WTC11 (cell line): ENCODE measurements around the gene CTBP1. TPM values are rescaled to one million over a fixed set of nuclear protein-coding genes. Genes with fewer than 3 reads are reported as not detected.

ENCODE experiments used
- ATAC-seq: fragments of 200-7000 bp; cut with Tn5 transposase; 2 replicates; pipeline ENCODE4 v1.10.0; 2021; ENCODE audit warnings: mild to moderate bottlenecking, moderate library complexity
- CTCF ChIA-PET: fragments of 300-600 bp; sonication (Branson Sonifier 250); formaldehyde crosslinking; loops from one replicate; lab custom pipeline; 2021; ENCODE audit warnings: antibody characterized with exemption; lab: Charles Lee
- POLR2A ChIA-PET: fragments of 350-600 bp; sonication (Branson Sonifier 250); formaldehyde crosslinking; loops from one replicate; lab custom pipeline; 2021; ENCODE audit warnings: antibody characterized with exemption; lab: Charles Lee
- DNase-seq: peaks from one replicate; pipeline ENCODE4 v3.0.0; 2021; ENCODE audit warnings: low spot score
- H3K27ac Mint-ChIP-seq: 2 replicates; pipeline ENCODE4 v1.8.0; 2021; ENCODE audit warnings: mixed read lengths
- H3K27me3 Mint-ChIP-seq: 2 replicates; pipeline ENCODE4 v1.8.0; 2021; ENCODE audit warnings: low read depth, mild to moderate bottlenecking, moderate library complexity, mixed read lengths
- H3K36me3 Mint-ChIP-seq: 2 replicates; pipeline ENCODE4 v1.8.0; 2021; ENCODE audit warnings: mixed read lengths
- H3K4me1 Mint-ChIP-seq: 2 replicates; pipeline ENCODE4 v1.8.0; 2022; ENCODE audit warnings: mixed read lengths
- H3K4me3 Mint-ChIP-seq: 2 replicates; pipeline ENCODE4 v1.8.0; 2021; ENCODE audit warnings: mild to moderate bottlenecking, moderate library complexity, mixed read lengths
- H3K9me3 Mint-ChIP-seq: 2 replicates; pipeline ENCODE4 v1.8.0; 2021; ENCODE audit warnings: mixed read lengths
- ETV6 ChIP-seq: sonication (generic); formaldehyde crosslinking; IDR thresholded peaks from 2 replicates; pipeline ENCODE4 v1.8.1; 2022; ENCODE audit warnings: mild to moderate bottlenecking, missing genetic modification reagents
- TP53 ChIP-seq: sonication (generic); formaldehyde crosslinking; IDR thresholded peaks from 2 replicates; pipeline ENCODE4 v1.8.1; 2023; ENCODE audit warnings: mild to moderate bottlenecking, missing genetic modification reagents
- ZNF232 ChIP-seq: sonication (generic); formaldehyde crosslinking; IDR thresholded peaks from 2 replicates; pipeline ENCODE4 v1.8.0; 2022; ENCODE audit warnings: mild to moderate bottlenecking, missing genetic modification reagents
- ZNF263 ChIP-seq: sonication (generic); formaldehyde crosslinking; IDR thresholded peaks from 2 replicates; pipeline ENCODE4 v1.8.1; 2022; ENCODE audit warnings: low read depth, mild to moderate bottlenecking, moderate library complexity, missing genetic modification reagents
- ZNF396 ChIP-seq: fragments of 250-450 bp; sonication (Bioruptor Pico); IDR thresholded peaks from 2 replicates; pipeline ENCODE4 v1.8.0; 2021; ENCODE audit warnings: mild to moderate bottlenecking, moderate library complexity, borderline replicate concordance
- ZNF671 ChIP-seq: fragments of 250-450 bp; sonication (Bioruptor Pico); IDR thresholded peaks from 2 replicates; pipeline ENCODE4 v1.8.0; 2021; ENCODE audit warnings: mild to moderate bottlenecking
- total RNA-seq: library from RNA; stranded (reverse); gene quantifications from 3 replicates; pipeline ENCODE4 v1.2.3, GENCODE V29; 2021
- TF ChIP-seq, protein P1 (sequence below): sonication (generic); formaldehyde crosslinking; IDR thresholded peaks from 2 replicates; pipeline ENCODE4 v1.8.1; 2022; ENCODE audit warnings: low read depth, missing genetic modification reagents, borderline replicate concordance
- TF ChIP-seq, protein P2 (sequence below): sonication (generic); formaldehyde crosslinking; IDR thresholded peaks from 2 replicates; pipeline ENCODE4 v1.8.0; 2023; ENCODE audit warnings: mild to moderate bottlenecking, missing genetic modification reagents
- TF ChIP-seq, protein P3 (sequence below): sonication (generic); formaldehyde crosslinking; IDR thresholded peaks from 2 replicates; pipeline ENCODE4 v1.8.1; 2022; ENCODE audit warnings: missing genetic modification reagents, borderline replicate concordance
- TF ChIP-seq, protein P4 (sequence below): fragments of 200-600 bp; IDR thresholded peaks from 2 replicates; pipeline ENCODE4 v1.8.0; 2022; ENCODE audit warnings: antibody characterized with exemption
- TF ChIP-seq, protein P5 (sequence below): sonication (generic); formaldehyde crosslinking; IDR thresholded peaks from 2 replicates; pipeline ENCODE4 v1.8.1; 2022; ENCODE audit warnings: mild to moderate bottlenecking, missing genetic modification reagents, moderate library complexity, borderline replicate concordance
- TF ChIP-seq, protein P6 (sequence below): fragments of 250-450 bp; sonication (Bioruptor Pico); conservative IDR thresholded peaks from 2 replicates; pipeline ENCODE4 v1.9.0; 2021; ENCODE audit warnings: mild to moderate bottlenecking
- TF ChIP-seq, protein P7 (sequence below): sonication (generic); formaldehyde crosslinking; IDR thresholded peaks from 2 replicates; pipeline ENCODE4 v1.8.0; 2023; ENCODE audit warnings: missing genetic modification reagents
- TF ChIP-seq, protein P8 (sequence below): fragments of 250-450 bp; sonication (Bioruptor Pico); IDR thresholded peaks from 2 replicates; pipeline ENCODE4 v1.9.0; 2021; ENCODE audit warnings: mild to moderate bottlenecking

CTBP1 gene
- total RNA-seq, 1 experiment from 2014 or later = 143 TPM

DNA sequence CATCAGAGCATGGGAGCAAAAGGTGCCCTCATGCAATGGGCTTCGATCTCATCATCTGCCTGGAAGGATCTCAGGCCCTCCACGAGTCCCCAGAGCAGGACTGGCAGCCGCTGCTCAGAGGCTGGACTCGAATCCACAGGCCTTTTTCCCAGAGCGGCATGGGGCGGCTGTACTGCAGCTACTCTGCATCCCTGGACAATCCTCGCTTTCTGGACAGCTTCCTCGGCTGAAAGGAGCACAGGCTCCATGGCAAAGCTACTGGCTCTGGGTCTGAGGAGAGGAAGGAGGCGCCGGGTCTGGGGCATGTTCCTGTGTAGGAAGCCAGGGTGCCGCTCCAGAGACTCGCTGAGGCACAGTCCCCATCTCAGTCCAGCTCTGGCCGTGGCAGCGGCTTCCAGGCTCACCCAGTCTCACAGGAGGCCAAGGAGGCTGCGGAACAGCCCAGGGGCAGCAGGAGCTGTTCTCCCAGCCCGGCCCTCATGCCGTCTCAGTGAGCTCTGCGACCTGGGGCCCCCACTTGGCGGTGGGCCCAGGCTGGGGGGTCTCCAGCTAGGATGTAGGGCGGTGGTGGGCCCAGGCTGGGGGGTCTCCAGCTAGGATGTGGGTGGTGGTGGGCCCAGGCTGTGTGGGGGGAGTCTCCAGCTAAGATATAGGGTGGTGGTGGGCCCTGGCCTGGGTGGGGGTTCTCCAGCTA lies 73.8 kb downstream of the CTBP1 start (continued):
- TF ChIP-seq, protein P1, sequence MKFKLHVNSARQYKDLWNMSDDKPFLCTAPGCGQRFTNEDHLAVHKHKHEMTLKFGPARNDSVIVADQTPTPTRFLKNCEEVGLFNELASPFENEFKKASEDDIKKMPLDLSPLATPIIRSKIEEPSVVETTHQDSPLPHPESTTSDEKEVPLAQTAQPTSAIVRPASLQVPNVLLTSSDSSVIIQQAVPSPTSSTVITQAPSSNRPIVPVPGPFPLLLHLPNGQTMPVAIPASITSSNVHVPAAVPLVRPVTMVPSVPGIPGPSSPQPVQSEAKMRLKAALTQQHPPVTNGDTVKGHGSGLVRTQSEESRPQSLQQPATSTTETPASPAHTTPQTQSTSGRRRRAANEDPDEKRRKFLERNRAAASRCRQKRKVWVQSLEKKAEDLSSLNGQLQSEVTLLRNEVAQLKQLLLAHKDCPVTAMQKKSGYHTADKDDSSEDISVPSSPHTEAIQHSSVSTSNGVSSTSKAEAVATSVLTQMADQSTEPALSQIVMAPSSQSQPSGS = no peak
- TF ChIP-seq, protein P2, sequence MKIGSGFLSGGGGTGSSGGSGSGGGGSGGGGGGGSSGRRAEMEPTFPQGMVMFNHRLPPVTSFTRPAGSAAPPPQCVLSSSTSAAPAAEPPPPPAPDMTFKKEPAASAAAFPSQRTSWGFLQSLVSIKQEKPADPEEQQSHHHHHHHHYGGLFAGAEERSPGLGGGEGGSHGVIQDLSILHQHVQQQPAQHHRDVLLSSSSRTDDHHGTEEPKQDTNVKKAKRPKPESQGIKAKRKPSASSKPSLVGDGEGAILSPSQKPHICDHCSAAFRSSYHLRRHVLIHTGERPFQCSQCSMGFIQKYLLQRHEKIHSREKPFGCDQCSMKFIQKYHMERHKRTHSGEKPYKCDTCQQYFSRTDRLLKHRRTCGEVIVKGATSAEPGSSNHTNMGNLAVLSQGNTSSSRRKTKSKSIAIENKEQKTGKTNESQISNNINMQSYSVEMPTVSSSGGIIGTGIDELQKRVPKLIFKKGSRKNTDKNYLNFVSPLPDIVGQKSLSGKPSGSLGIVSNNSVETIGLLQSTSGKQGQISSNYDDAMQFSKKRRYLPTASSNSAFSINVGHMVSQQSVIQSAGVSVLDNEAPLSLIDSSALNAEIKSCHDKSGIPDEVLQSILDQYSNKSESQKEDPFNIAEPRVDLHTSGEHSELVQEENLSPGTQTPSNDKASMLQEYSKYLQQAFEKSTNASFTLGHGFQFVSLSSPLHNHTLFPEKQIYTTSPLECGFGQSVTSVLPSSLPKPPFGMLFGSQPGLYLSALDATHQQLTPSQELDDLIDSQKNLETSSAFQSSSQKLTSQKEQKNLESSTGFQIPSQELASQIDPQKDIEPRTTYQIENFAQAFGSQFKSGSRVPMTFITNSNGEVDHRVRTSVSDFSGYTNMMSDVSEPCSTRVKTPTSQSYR (CRISPR knock-in tag) = no peak
- TF ChIP-seq ZNF396 (no peak), ZNF671 (CRISPR knock-in tag) (no peak)
- TF ChIP-seq, protein P3, sequence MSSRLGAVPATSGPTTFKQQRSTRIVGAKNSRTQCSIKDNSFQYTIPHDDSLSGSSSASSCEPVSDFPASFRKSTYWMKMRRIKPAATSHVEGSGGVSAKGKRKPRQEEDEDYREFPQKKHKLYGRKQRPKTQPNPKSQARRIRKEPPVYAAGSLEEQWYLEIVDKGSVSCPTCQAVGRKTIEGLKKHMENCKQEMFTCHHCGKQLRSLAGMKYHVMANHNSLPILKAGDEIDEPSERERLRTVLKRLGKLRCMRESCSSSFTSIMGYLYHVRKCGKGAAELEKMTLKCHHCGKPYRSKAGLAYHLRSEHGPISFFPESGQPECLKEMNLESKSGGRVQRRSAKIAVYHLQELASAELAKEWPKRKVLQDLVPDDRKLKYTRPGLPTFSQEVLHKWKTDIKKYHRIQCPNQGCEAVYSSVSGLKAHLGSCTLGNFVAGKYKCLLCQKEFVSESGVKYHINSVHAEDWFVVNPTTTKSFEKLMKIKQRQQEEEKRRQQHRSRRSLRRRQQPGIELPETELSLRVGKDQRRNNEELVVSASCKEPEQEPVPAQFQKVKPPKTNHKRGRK (CRISPR knock-in tag) = no peak

DNA sequence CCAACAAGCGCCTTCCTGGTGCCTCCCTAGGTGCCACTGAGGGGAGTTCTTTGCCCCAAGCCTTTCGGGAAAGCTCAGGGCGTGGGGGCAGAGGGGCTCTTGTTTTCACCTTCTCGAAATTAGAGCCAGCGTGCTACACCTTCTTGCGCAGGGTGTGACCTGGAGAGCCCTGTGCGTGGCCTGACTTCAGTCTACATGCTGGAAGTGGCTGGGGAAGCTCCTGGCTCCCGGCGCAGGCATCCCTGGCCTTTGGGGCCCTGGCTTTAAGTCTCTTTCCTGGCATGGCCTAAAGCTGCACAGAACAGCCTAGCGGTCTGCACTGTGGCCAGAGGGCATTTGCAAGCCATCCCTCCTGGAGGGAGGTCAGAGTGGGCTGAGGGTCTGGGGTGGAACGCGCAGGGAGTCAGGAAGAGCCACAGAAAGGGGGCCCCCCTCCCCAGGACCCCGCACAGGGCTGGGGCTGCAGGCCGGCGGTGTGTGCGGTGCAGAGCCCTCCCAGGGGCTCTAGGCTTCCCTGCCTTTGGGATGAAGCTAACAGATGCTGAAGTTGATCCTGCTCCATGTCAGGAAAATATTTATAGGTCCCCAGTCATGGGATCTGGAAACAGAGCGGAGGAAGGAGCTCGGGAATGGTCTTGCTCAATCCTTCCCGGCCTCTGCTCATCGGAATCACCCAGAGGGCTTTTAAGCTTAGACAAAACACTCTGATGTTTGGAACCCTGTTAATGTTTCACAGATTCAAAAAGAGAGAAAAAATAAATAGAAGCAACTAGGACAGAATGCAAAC lies 75.8 kb downstream of the CTBP1 start:
- Mint-ChIP-seq H3K27me3 (peaks cover 69% of the 10 kb centered on the region), H3K36me3 (no peaks in the 10 kb centered on the region), H3K4me3 (peak overlapping the region; percentile 55), H3K9me3 (no peaks in the 10 kb centered on the region), H3K4me1 (no peaks in the 10 kb centered on the region), H3K27ac (no peak overlapping the region)
- TF ChIP-seq ZNF396 = no peak
- TF ChIP-seq ZNF232 (CRISPR knock-in tag) = no peak
- TF ChIP-seq, protein P4, sequence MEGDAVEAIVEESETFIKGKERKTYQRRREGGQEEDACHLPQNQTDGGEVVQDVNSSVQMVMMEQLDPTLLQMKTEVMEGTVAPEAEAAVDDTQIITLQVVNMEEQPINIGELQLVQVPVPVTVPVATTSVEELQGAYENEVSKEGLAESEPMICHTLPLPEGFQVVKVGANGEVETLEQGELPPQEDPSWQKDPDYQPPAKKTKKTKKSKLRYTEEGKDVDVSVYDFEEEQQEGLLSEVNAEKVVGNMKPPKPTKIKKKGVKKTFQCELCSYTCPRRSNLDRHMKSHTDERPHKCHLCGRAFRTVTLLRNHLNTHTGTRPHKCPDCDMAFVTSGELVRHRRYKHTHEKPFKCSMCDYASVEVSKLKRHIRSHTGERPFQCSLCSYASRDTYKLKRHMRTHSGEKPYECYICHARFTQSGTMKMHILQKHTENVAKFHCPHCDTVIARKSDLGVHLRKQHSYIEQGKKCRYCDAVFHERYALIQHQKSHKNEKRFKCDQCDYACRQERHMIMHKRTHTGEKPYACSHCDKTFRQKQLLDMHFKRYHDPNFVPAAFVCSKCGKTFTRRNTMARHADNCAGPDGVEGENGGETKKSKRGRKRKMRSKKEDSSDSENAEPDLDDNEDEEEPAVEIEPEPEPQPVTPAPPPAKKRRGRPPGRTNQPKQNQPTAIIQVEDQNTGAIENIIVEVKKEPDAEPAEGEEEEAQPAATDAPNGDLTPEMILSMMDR = no peak
- no peak for TF ChIP-seq ETV6 (CRISPR knock-in tag)
- 0 out of 2 replicates have a peak, but pooled peaks have one; percentile 26 for TF ChIP-seq TP53 (CRISPR knock-in tag)
- CTCF ChIA-PET = interaction anchor here (0.9 to 1.6 kb wide), 4 partner anchors 44 to 173 kb away, joined by 3 to 5 read pairs (median 3); partner anchors contain the start of gene MAEA
- POLR2A ChIA-PET = no interaction called here
- DNase-seq (no peak), ATAC-seq (peak; percentile 5)

DNA sequence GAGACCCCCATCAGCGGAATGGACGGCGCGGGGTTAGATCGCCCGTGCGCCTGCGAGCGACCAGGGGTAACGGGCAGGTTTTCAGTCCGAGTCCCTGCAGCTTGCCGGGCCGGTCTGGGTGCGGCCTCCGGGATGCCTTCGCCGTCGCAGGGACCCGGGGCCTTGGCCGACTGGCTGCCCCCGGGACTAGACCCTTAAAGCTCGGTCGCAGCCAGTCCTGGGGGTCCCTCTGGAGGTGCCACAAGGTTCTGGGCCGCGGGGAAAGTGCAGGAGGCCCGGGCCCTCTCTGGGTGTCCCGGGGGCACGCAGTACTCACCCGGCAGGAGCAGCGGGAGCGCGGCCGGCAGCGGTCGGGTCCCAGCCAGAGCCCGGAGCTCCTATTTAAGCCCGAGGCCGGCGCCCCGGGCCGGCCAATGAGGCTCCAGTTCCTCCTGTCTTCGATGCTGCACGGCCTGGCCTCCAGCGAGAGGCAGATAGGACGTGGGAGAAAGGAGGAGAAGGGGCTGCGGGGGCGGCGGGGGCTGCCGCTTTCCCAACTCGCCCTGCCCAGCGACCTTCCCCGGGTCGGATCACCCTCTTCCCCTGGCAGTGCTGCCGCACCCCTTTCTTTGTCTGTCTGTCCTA lies 76.6 kb downstream of the CTBP1 start, which contains the start of gene SPON2:
TSS of gene SPON2 (minus strand) at position 356 of the 624 bp plus-strand sequence.
- H3K36me3 Mint-ChIP-seq = no peaks in the 10 kb centered on the region
- no peaks in the 10 kb centered on the region for H3K9me3 Mint-ChIP-seq
- CTCF ChIA-PET = interaction anchor here (0.9 to 1.9 kb wide), 6 partner anchors 41 to 184 kb away, joined by 3 to 6 read pairs (median 3); partner anchors contain the start of gene MAEA
- POLR2A ChIA-PET = no interaction called here
- peak within 1 kb of the TSS; percentile 62 for H3K4me3 Mint-ChIP-seq
- peaks cover 77% of the 10 kb centered on the region for H3K27me3 Mint-ChIP-seq
- H3K27ac Mint-ChIP-seq = no peak within 1 kb of the TSS
- ATAC-seq (peak; percentile 17), DNase-seq (no peak)
- H3K4me1 Mint-ChIP-seq = no peaks in the 10 kb centered on the region
- TF ChIP-seq ZNF263 (CRISPR knock-in tag) = no peak
- TF ChIP-seq, protein P5, sequence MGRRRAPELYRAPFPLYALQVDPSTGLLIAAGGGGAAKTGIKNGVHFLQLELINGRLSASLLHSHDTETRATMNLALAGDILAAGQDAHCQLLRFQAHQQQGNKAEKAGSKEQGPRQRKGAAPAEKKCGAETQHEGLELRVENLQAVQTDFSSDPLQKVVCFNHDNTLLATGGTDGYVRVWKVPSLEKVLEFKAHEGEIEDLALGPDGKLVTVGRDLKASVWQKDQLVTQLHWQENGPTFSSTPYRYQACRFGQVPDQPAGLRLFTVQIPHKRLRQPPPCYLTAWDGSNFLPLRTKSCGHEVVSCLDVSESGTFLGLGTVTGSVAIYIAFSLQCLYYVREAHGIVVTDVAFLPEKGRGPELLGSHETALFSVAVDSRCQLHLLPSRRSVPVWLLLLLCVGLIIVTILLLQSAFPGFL = no peak
- TF ChIP-seq, protein P6, sequence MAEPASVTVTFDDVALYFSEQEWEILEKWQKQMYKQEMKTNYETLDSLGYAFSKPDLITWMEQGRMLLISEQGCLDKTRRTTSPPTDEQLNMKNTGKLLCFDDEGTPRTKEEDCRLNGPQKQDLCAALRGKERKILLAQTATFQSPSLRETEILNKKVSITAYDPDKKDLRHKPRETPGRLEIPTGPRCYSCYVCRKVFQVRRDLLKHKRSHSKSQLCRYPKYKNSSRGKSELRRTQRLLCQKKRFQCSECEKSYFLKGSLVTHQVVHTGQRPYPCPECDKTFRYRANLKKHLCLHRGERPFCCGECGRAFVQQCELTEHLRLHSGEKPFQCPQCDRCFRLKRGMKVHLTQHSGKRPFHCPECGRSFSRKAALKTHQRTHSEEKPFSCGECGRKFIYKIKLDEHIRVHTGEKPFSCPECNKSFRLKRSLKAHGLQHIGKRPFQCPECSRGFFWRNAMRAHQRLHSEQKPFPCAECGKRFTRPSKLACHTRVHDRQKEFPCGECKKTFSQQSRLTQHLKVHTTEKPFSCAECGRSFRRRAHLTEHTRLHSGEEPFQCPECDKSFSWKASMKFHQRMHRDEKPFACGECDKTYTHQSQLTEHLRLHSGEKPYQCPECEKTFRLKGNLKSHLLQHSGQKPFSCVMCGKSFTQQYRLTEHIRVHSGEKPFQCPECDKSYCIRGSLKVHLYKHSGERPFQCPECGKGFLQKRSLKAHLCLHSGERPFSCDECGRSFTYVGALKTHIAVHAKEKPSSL (CRISPR knock-in tag) = no peak
- TF ChIP-seq, protein P7, sequence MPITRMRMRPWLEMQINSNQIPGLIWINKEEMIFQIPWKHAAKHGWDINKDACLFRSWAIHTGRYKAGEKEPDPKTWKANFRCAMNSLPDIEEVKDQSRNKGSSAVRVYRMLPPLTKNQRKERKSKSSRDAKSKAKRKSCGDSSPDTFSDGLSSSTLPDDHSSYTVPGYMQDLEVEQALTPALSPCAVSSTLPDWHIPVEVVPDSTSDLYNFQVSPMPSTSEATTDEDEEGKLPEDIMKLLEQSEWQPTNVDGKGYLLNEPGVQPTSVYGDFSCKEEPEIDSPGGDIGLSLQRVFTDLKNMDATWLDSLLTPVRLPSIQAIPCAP (CRISPR knock-in tag) = no peak
- TF ChIP-seq, protein P8, sequence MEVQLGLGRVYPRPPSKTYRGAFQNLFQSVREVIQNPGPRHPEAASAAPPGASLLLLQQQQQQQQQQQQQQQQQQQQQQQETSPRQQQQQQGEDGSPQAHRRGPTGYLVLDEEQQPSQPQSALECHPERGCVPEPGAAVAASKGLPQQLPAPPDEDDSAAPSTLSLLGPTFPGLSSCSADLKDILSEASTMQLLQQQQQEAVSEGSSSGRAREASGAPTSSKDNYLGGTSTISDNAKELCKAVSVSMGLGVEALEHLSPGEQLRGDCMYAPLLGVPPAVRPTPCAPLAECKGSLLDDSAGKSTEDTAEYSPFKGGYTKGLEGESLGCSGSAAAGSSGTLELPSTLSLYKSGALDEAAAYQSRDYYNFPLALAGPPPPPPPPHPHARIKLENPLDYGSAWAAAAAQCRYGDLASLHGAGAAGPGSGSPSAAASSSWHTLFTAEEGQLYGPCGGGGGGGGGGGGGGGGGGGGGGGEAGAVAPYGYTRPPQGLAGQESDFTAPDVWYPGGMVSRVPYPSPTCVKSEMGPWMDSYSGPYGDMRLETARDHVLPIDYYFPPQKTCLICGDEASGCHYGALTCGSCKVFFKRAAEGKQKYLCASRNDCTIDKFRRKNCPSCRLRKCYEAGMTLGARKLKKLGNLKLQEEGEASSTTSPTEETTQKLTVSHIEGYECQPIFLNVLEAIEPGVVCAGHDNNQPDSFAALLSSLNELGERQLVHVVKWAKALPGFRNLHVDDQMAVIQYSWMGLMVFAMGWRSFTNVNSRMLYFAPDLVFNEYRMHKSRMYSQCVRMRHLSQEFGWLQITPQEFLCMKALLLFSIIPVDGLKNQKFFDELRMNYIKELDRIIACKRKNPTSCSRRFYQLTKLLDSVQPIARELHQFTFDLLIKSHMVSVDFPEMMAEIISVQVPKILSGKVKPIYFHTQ (CRISPR knock-in tag) = no peak
